Lower leg skin (tissue), 4 donors: Measurements from ENCODE around the gene EFR3B. TPM values are rescaled to one million over a fixed set of nuclear protein-coding genes. Genes with fewer than 3 reads are reported as not detected.

Experiments used
- DNase-seq, 2 donors: peaks; one replicate each; pipeline ENCODE4 v3.0.0-alpha.2; 2019; ENCODE audit warnings: low spot score in 2 of 2
- H3K4me3 ChIP-seq: fragments of 200-600 bp; sonication (generic); 2 replicates; pipeline ENCODE4 v1.5.1; 2017; ENCODE audit warnings: mild to moderate bottlenecking, low read depth; ENCODE audit not compliant: poor library complexity, severe bottlenecking
- CTCF ChIP-seq, 3 donors: fragments of 450-650 bp; IDR thresholded peaks; one replicate each; pipeline ENCODE4 v1.5.1; 2016; ENCODE audit warnings: antibody characterized with exemption in 3 of 3, mild to moderate bottlenecking in 3 of 3, moderate library complexity in 2 of 3
- POLR2A ChIP-seq, 2 donors: fragments of 450-650 bp; IDR thresholded peaks; one replicate each; pipeline ENCODE4 v1.6.1; 2016 to 2017; ENCODE audit warnings: antibody characterized with exemption in 2 of 2, mild to moderate bottlenecking in 1 of 2, moderate library complexity in 1 of 2
- WGBS, 2 donors: methylation state at CpG; one replicate each; pipeline ENCODE4 v1.1.5; 2018; 5-methylcytosine and 5-hydroxymethylcytosine counted together
- intact Hi-C: fragments of 100-400 bp; cut with DNase I; formaldehyde crosslinking; loops from one replicate; pipeline ENCODE4 v1.15.0; 2023; ENCODE audit warnings: low total_unique reads
- total RNA-seq, 4 donors: library from RNA; depleted of rRNA; stranded (reverse); fragments of >200 nt; gene quantifications; one replicate each; pipeline ENCODE4 v1.1.0, GENCODE V29; 2016

The EFR3B gene
- total RNA-seq, 4 donors from 2014 or later, result 0.42 to 1.8 (median 1.5) TPM; not detected in 1

- 74 to 80% methylated on average over 1 of the region's 1 CpG for WGBS, 2 donors
- TF ChIP-seq POLR2A (IDR thresholded peaks at IDR 0.05) (no peak), CTCF (IDR thresholded peaks at IDR 0.05) (no peak)
- intact Hi-C loops, result no loop called here
- no peak for DNase-seq
- H3K4me3 ChIP-seq, result no peak overlapping the region
Observed at GRCh38 chr2:25044011-25044410, 2.1 kb downstream of the EFR3B start.

- no peak overlapping the region for H3K4me3 ChIP-seq
- TF ChIP-seq POLR2A (IDR thresholded peaks at IDR 0.05), result no peak
- TF ChIP-seq CTCF (IDR thresholded peaks at IDR 0.05), result no peak
- no peak for DNase-seq
- 46 to 47% methylated on average over 6 of the region's 6 CpGs for WGBS, 2 donors
- intact Hi-C loops, result no loop called here
Observed at GRCh38 chr2:25044990-25045389, 3.1 kb downstream of the EFR3B start.

- H3K4me3 ChIP-seq, result no peak overlapping the region
- TF ChIP-seq CTCF (IDR thresholded peaks at IDR 0.05), result no peak
- intact Hi-C loops, result no loop called here
- 87% methylated on average over 4 of the region's 4 CpGs for WGBS, 2 donors
- DNase-seq, result no peak
Observed at GRCh38 chr2:25049422-25049821, 7.5 kb downstream of the EFR3B start.

GRCh38 chr2:25050128-25050527 is 8.3 kb downstream of the EFR3B start:
- DNase-seq, result no peak
- H3K4me3 ChIP-seq, result no peak overlapping the region
- TF ChIP-seq CTCF (IDR thresholded peaks at IDR 0.05) (no peak), POLR2A (IDR thresholded peaks at IDR 0.05) (no peak)
- intact Hi-C loops, result no loop called here

- intact Hi-C loops, result no loop called here
- WGBS, 2 donors, result 81 to 89% methylated on average over 3 of the region's 3 CpGs
Observed at GRCh38 chr2:25053041-25053440, 11.2 kb downstream of the EFR3B start.

More at GRCh38 chr2:25053041-25053440, 11.2 kb downstream of the EFR3B start:
- TF ChIP-seq CTCF (IDR thresholded peaks at IDR 0.05), result no peak
- DNase-seq, result no peak
- H3K4me3 ChIP-seq, result no peak overlapping the region
